Stimulated activated naive B cell treated with anti-CD40 and anti-IgM and Interleukin-4, amounts not matched to agents 10 μg/mL and 1 μg/mL and 100 μg/mL, for 72 hours (primary cell): ENCODE measurements around the gene RAMP2.
"Not testable (repeated sequence)": the region's sequence is repeated elsewhere in the genome, so short reads cannot be mapped to it uniquely, and the experiment has no call there.

Source experiments
- ATAC-seq, 2 donors: fragments of 150-1000 bp; cut with Tn5 transposase; replicated peaks; 2 replicates each; pipeline ENCODE4 v1.10.0; 2021; ENCODE audit warnings: moderate library complexity in 1 of 2
- DNase-seq: peaks from one replicate; pipeline ENCODE4 v3.0.0; 2021
- H3K27ac Mint-ChIP-seq: one replicate; pipeline ENCODE4 v1.8.0; 2022; ENCODE audit warnings: mild to moderate bottlenecking, mixed read lengths
- H3K27me3 Mint-ChIP-seq, 2 donors: one replicate each; pipeline ENCODE4 v1.8.0; 2022; ENCODE audit warnings: mixed read lengths in 2 of 2
- H3K36me3 Mint-ChIP-seq, 2 donors: one replicate each; pipeline ENCODE4 v1.8.0; 2022; ENCODE audit warnings: mixed read lengths in 2 of 2, mild to moderate bottlenecking in 1 of 2
- H3K4me1 Mint-ChIP-seq, 2 donors: one replicate each; pipeline ENCODE4 v1.8.0; 2022; ENCODE audit warnings: mixed read lengths in 2 of 2, mild to moderate bottlenecking in 1 of 2
- H3K4me3 Mint-ChIP-seq, 2 donors: one replicate each; pipeline ENCODE4 v1.8.0; 2022; ENCODE audit warnings: mild to moderate bottlenecking in 2 of 2, mixed read lengths in 2 of 2, moderate library complexity in 1 of 2
- H3K9me3 Mint-ChIP-seq, 2 donors: one replicate each; pipeline ENCODE4 v1.8.0; 2022; ENCODE audit warnings: mixed read lengths in 2 of 2, mild to moderate bottlenecking in 1 of 2

The RAMP2 gene, protein sequence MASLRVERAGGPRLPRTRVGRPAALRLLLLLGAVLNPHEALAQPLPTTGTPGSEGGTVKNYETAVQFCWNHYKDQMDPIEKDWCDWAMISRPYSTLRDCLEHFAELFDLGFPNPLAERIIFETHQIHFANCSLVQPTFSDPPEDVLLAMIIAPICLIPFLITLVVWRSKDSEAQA

GRCh38 chr17:42760652-42761581 lies at the start of gene RAMP2:
RAMP2 (plus strand) TSS chr17:42761227; CDS start chr17:42761262, 35 bp downstream.
- H3K4me3 Mint-ChIP-seq = peak within 1 kb of the TSS; percentile 71 to 78
- peaks cover 20 to 27% of the 10 kb centered on the region in 2 donors for H3K4me1 Mint-ChIP-seq
- DNase-seq (no peak), ATAC-seq (peak; percentile 14 to 25)
- H3K27ac Mint-ChIP-seq = peak within 1 kb of the TSS; percentile 84
- H3K9me3 Mint-ChIP-seq = no peaks in the 10 kb centered on the region
- H3K27me3 Mint-ChIP-seq = peaks cover 43 to 45% of the 10 kb centered on the region in 2 donors
- no peaks in the 10 kb centered on the region for H3K36me3 Mint-ChIP-seq

DNA sequence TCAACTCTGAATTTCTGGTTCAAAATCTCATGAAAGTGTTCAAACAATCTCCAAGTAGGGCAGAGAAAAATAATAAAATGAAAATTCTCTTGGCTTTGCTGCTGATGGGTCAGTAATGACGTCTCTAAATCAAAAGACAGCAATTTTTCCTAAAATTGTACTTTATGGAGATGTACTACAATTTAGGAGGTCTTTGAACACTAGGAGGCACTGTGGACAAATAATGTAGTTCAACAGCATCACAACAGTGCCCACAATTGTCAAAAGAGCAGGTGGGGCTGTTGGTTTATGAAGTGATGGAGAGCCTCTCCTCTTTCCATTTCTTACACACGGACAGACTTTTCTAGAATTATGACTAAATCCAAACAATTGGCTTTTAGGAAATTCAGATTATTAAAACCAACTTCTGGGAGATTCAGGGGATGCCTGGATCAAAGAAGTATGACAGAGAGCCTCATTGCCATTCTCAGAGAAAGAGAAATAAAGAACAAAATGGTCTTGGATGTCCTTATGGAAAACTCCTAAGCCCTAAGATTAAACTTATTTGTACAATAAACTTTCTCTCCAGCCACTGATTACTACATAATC lies 39.9 kb upstream of the RAMP2 start:
- H3K4me3 Mint-ChIP-seq = no peak overlapping the region
- H3K27ac Mint-ChIP-seq = no peak overlapping the region
- H3K4me1 Mint-ChIP-seq = peaks cover 0 to 6% of the 10 kb centered on the region in 2 donors
- H3K36me3 Mint-ChIP-seq = peaks cover 29 to 50% of the 10 kb centered on the region in 2 donors
- ATAC-seq = peak; percentile 86 to 94
- H3K27me3 Mint-ChIP-seq = no peaks in the 10 kb centered on the region
- H3K9me3 Mint-ChIP-seq = no peaks in the 10 kb centered on the region
- no peak for DNase-seq

- H3K27ac Mint-ChIP-seq = no peak overlapping the region
- no peak overlapping the region for H3K4me3 Mint-ChIP-seq
- H3K4me1 Mint-ChIP-seq = peaks cover 0 to 6% of the 10 kb centered on the region in 2 donors
- peaks cover 22 to 35% of the 10 kb centered on the region in 2 donors for H3K36me3 Mint-ChIP-seq
- ATAC-seq (no peak), DNase-seq (no peak)
- H3K9me3 Mint-ChIP-seq = no peaks in the 10 kb centered on the region
- no peaks in the 10 kb centered on the region for H3K27me3 Mint-ChIP-seq
Observed at GRCh38 chr17:42723636-42724035, 37.4 kb upstream of the RAMP2 start.

- no peaks in the 10 kb centered on the region for H3K9me3 Mint-ChIP-seq
- no peak overlapping the region for H3K27ac Mint-ChIP-seq
- no peak overlapping the region for H3K4me3 Mint-ChIP-seq
- ATAC-seq = no peak
- DNase-seq = no peak
- H3K4me1 Mint-ChIP-seq = peaks cover 0 to 6% of the 10 kb centered on the region in 2 donors
- H3K36me3 Mint-ChIP-seq = peaks cover 18 to 28% of the 10 kb centered on the region in 2 donors
- H3K27me3 Mint-ChIP-seq = no peaks in the 10 kb centered on the region
Observed at GRCh38 chr17:42725143-42725542, 35.9 kb upstream of the RAMP2 start.

DNA sequence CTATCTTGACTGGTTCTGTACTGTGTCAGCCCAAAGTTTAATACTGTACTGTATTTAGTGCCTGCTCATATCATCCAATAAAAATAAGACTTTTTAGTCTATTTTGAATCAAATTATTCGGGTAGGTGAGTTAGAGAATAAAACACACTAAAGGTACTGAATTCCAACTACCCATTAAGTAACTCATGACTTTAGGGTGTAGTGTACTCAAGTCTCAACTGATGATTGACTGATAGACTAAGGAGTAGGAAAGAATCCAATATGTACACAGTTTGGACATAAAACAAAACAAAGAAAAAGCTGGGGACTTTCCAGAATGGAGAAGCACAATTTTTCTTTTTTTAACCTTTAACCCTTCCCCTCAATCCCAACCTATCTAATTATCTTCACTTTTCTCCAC lies 20.3 kb upstream of the RAMP2 start:
- ATAC-seq = no peak
- no peaks in the 10 kb centered on the region for H3K9me3 Mint-ChIP-seq

GRCh38 chr17:42742916-42743315 lies 18.1 kb upstream of the RAMP2 start:
- not testable (repeated sequence) for H3K36me3 Mint-ChIP-seq, H3K27me3 Mint-ChIP-seq, H3K27ac Mint-ChIP-seq, ATAC-seq, H3K9me3 Mint-ChIP-seq, DNase-seq
- Mint-ChIP-seq H3K4me3 (peak overlapping the region in 1 of 2 donors; percentile 31), H3K4me1 (peaks cover 20 to 35% of the 10 kb centered on the region in 2 donors)

More for the DNA sequence above, 20.3 kb upstream of the RAMP2 start:
- no peak for DNase-seq
- Mint-ChIP-seq H3K36me3 (peaks cover 0 to 2% of the 10 kb centered on the region in 2 donors), H3K4me3 (no peak overlapping the region), H3K27me3 (no peaks in the 10 kb centered on the region), H3K27ac (no peak overlapping the region), H3K4me1 (peaks cover 23 to 34% of the 10 kb centered on the region in 2 donors)

DNA sequence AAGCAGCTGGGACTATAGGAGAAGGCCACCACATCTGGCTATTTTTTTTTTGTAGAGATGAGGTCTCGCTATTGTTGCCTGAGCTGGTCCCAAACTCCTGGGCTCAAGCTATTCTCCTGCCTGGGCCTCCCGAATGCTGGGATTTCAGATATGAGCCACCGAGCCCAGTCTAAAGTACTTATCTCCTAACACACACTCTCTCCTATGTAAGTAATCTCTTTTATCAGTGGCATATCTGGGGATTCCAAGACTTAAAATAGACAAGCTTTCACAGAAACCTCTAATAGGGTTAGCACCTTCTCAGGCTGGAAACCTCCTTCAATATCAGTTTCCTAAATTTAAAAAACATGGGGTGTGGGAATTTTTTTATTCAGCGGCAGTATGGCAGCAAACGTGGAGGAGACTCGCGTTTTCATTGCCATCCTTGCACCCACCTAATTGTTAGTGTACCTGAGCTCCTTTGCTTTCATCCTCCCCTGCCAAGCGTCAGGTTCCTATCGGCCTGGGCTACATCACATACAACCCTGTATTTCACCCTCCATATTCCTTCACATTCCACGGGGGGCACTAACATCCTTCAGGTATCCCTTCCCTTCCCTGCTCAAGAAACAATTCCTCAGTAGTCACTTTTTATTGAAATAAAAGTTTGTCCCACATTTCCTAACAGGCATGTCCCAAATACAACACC lies 17.3 kb upstream of the RAMP2 start:
- H3K36me3 Mint-ChIP-seq = peaks cover 0 to 2% of the 10 kb centered on the region in 2 donors
- ATAC-seq = no peak
- peak overlapping the region; percentile 90 to 93 for H3K4me3 Mint-ChIP-seq
- no peaks in the 10 kb centered on the region for H3K9me3 Mint-ChIP-seq
- peaks cover 20 to 35% of the 10 kb centered on the region in 2 donors for H3K4me1 Mint-ChIP-seq
- no peak for DNase-seq
- peak overlapping the region; percentile 94 for H3K27ac Mint-ChIP-seq
- H3K27me3 Mint-ChIP-seq = peaks cover 0 to 4% of the 10 kb centered on the region in 2 donors

DNA sequence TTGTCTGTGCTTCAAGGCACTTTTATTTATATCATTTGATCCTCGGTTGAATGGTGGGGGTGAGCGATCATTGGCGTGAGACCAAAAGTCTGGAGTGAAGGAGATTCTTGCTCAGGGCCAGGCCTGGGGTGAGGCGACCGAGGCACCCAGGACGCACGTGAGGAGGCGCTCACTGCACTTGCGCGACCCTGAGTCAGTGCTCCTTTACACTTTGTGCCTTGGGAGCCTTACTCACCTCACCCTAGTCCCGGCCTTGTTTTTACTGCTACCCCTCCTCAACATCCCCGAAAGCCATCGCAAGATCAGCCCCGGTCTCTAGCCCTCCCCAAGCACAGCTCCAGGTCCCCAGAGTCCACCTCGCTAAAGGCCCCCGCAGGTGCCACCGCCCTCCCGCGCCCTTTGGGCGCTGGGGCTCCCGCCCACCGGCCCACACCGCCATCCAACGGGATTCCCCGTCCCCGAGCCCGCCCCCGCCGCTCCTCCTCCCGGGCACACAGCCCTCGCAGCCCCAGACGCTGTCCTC lies 16.7 kb upstream of the RAMP2 start:
- DNase-seq (peak; percentile 72), ATAC-seq (peak; percentile 80 to 84)
- H3K36me3 Mint-ChIP-seq = peaks cover 0 to 2% of the 10 kb centered on the region in 2 donors
- H3K27me3 Mint-ChIP-seq = peaks cover 2 to 8% of the 10 kb centered on the region in 2 donors
- peak overlapping the region; percentile 94 for H3K27ac Mint-ChIP-seq
- peaks cover 20 to 35% of the 10 kb centered on the region in 2 donors for H3K4me1 Mint-ChIP-seq
- peak overlapping the region; percentile 90 to 93 for H3K4me3 Mint-ChIP-seq
- H3K9me3 Mint-ChIP-seq = no peaks in the 10 kb centered on the region

GRCh38 chr17:42744806-42745617 lies 16.0 kb upstream of the RAMP2 start, which contains the start of gene EZH1:
EZH1 (minus strand) TSS chr17:42745040; CDS start chr17:42728941, 16,099 bp downstream.
- ATAC-seq (peak; percentile 89 to 90), DNase-seq (peak; percentile 92)
- Mint-ChIP-seq H3K27me3 (peaks cover 4 to 10% of the 10 kb centered on the region in 2 donors), H3K36me3 (peaks cover 0 to 2% of the 10 kb centered on the region in 2 donors), H3K4me3 (peak within 1 kb of the TSS; percentile 90 to 93), H3K4me1 (peaks cover 20 to 35% of the 10 kb centered on the region in 2 donors), H3K9me3 (no peaks in the 10 kb centered on the region), H3K27ac (peak within 1 kb of the TSS; percentile 94)

DNA sequence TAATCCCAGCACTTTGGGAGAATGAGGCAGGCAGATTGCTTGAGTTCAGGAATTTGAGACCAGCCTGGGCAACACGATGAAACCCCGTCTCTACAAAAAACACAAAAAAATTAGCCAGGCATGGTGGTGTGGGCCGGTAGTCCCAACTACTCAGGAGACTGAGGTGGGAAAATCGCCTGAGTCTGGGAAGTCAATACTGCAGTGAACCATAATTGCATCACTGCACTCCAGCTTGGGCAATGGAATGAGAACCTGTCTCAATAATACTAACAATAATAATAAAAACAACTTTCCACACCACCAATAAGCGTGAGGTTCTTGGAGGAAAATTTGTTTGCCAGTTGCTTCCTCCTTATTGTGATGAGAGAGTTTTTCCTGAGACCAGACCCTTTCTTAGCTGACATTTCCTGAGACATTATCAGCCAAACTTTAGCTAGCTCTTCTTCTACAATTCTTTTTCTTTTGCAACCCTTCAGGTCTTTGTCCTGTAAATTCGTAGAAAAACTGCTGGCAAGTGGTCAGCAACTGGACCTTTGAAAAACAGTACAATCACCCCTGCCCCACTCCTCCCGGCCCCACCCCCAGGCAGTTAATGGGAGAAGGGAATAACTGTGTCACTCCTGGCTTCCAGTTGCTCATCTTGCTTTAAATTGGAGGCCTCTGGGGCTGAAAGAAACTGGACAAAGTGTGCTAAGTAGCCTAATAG lies 12.7 kb upstream of the RAMP2 start:
- peaks cover 16 to 29% of the 10 kb centered on the region in 2 donors for H3K4me1 Mint-ChIP-seq
- no peaks in the 10 kb centered on the region for H3K9me3 Mint-ChIP-seq
- no peaks in the 10 kb centered on the region for H3K36me3 Mint-ChIP-seq
- ATAC-seq (no peak), DNase-seq (no peak)
- H3K4me3 Mint-ChIP-seq = no peak overlapping the region
- no peak overlapping the region for H3K27ac Mint-ChIP-seq
- peaks cover 11 to 15% of the 10 kb centered on the region in 2 donors for H3K27me3 Mint-ChIP-seq

GRCh38 chr17:42748908-42749798 lies 11.9 kb upstream of the RAMP2 start:
- peaks cover 9 to 21% of the 10 kb centered on the region in 2 donors for H3K4me1 Mint-ChIP-seq
- DNase-seq (no peak), ATAC-seq (no peak)
- H3K9me3 Mint-ChIP-seq = no peaks in the 10 kb centered on the region
- H3K27ac Mint-ChIP-seq = no peak overlapping the region
- no peaks in the 10 kb centered on the region for H3K36me3 Mint-ChIP-seq
- no peak overlapping the region for H3K4me3 Mint-ChIP-seq
- H3K27me3 Mint-ChIP-seq = peaks cover 11 to 19% of the 10 kb centered on the region in 2 donors
